Measurements from ENCODE around the gene TLE4. TPM values are rescaled to one million over a fixed set of nuclear protein-coding genes. Genes with fewer than 3 reads are reported as not detected.
"Not testable (repeated sequence)": the region's sequence is repeated elsewhere in the genome, so short reads cannot be mapped to it uniquely, and the experiment has no call there.

Gene TLE4
- total and polyA plus RNA-seq, 2 of the 13 experiments (the other 11 are each of a cell fraction or from before 2014, with no cell fraction given), result 2.0 to 2.3 TPM

DNA sequence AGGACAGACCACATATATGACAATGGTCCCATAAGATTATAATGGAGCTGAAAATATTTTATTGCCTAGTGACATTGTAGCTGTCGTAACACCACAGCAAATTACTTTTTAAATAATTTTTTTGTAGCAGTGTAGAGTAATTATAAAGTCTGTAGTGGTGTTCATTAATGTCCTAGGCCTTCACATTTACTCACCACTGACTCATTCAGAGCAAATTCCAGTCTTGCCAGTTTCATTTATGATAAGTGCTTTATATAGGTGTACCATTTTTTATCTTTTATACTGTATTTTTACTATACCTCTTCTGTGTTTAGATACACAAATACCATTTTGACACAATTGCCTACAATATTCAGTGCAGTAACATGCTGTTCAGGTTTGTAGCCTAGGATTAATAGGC, 67.6 kb downstream of the TLE4 start (continued):
- TF ChIP-seq, protein P1, sequence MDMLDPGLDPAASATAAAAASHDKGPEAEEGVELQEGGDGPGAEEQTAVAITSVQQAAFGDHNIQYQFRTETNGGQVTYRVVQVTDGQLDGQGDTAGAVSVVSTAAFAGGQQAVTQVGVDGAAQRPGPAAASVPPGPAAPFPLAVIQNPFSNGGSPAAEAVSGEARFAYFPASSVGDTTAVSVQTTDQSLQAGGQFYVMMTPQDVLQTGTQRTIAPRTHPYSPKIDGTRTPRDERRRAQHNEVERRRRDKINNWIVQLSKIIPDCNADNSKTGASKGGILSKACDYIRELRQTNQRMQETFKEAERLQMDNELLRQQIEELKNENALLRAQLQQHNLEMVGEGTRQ (IDR thresholded peaks at IDR 0.05; ENCODE audit: low read depth, low read length), result no peak
- TF ChIP-seq, protein P1 (CRISPR knock-in tag; IDR thresholded peaks at IDR 0.05; ENCODE audit: borderline replicate concordance), result no peak
- TF ChIP-seq ZNF430 (CRISPR knock-in tag; IDR thresholded peaks at IDR 0.05) (no peak), MEF2D (CRISPR knock-in tag; IDR thresholded peaks at IDR 0.05) (no peak)

DNA sequence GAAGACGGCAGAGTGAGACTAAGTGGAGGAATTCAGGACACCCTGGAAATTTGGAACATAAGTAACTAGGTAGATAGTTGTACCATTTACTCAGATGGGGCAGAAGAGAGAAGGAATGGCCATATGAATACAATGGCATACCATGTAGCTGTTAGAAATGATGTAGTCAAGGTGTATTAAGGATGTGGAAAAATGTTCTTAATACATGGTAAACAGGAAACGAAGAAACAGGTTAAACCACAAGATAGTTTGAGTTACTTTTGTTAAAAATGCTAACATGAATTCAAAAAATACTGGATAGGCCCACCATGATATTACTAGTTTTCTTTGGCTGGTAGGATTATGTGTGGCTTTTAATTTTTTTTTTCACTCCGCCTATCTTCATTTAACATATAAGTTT, 68.3 kb downstream of the TLE4 start:
- CTCF ChIA-PET (ENCODE audit: low intra/inter-chr PET ratio, low total read pairs); BruUV-seq (replicated peaks); H3K79me2 ChIP-seq (ENCODE audit: insufficient read depth, low read length); H3K4me1 ChIP-seq (ENCODE audit: insufficient read depth, low read length); intact Hi-C loops (cut with micrococcal nuclease; ENCODE audit: unreplicated experiment); H3K36me3 ChIP-seq (replicated peaks in 1 of 2; ENCODE audit: control insufficient read depth in 1 of 2, insufficient read depth in 2 of 2, low read length in 2 of 2); H4K20me1 ChIP-seq (ENCODE audit: insufficient read depth, low read length); H3K9ac ChIP-seq (ENCODE audit: insufficient read depth, low read depth, low read length); ATAC-seq; H3K4me3 ChIP-seq (replicated peaks in 1 of 3; ENCODE audit: insufficient read depth in 1 of 3, low read depth in 2 of 3, low read length in 3 of 3); H3K27ac ChIP-seq (ENCODE audit: extremely low read length, insufficient read depth, low read length); FAIRE-seq; H3K4me2 ChIP-seq (ENCODE audit: low read depth, low read length); H3K27me3 ChIP-seq (ENCODE audit: control insufficient read depth in 1 of 2, insufficient read depth in 2 of 2, low read length in 2 of 2); POLR2A ChIA-PET; DNase-seq (ENCODE audit: low spot score); H2AFZ ChIP-seq (ENCODE audit: low read length); in situ Hi-C loops (cut with HindIII; ENCODE audit: extremely low pct_ligation_motif_present, low pct_unique_long_range_greater_than_20kb): not testable (repeated sequence)
- peaks cover 30% of the 10 kb centered on the region for H3K9me3 ChIP-seq (ENCODE audit: low read length)
- WGBS (ENCODE audit: low lambda C conversion rate), result 55% methylated on average over 3 of the region's 3 CpGs

DNA sequence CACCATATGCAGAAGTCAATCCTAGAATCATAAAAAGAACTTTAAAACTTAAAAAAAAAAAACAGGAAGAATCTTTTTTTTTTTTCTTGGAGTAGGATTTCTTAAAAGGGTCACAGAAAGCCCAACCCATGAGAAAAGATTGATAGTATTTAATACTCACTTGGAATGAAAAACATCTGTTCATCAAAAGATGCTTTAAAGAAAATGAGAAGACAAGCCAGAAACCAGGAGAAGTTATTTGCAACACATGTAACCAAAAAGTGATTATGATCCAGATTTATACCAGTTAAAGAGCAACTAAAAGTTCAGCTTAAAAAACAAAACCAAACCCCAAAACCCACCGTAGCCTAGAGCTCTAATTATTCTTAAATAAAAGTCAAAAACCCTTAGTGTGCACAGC, 69.3 kb downstream of the TLE4 start:
- Histone ChIP-seq H2AFZ (ENCODE audit: low read length) (no peak overlapping the region), H3K9ac (ENCODE audit: insufficient read depth, low read depth, low read length) (no peak overlapping the region), H3K4me1 (ENCODE audit: insufficient read depth, low read length) (no peaks in the 10 kb centered on the region), H3K27ac (ENCODE audit: extremely low read length, insufficient read depth, low read length) (no peak overlapping the region), H4K20me1 (ENCODE audit: insufficient read depth, low read length) (no peaks in the 10 kb centered on the region), H3K36me3 (replicated peaks in 1 of 2; ENCODE audit: control insufficient read depth in 1 of 2, insufficient read depth in 2 of 2, low read length in 2 of 2) (no peaks in the 10 kb centered on the region), H3K9me3 (ENCODE audit: low read length) (peaks cover 33% of the 10 kb centered on the region), H3K4me2 (ENCODE audit: low read depth, low read length) (no peak overlapping the region), H3K79me2 (ENCODE audit: insufficient read depth, low read length) (no peaks in the 10 kb centered on the region), H3K27me3 (ENCODE audit: control insufficient read depth in 1 of 2, insufficient read depth in 2 of 2, low read length in 2 of 2) (no peaks in the 10 kb centered on the region), H3K4me3 (replicated peaks in 1 of 3; ENCODE audit: insufficient read depth in 1 of 3, low read depth in 2 of 3, low read length in 3 of 3) (no peak overlapping the region)
- DNase-seq (ENCODE audit: low spot score) (no peak), FAIRE-seq (no peak), ATAC-seq (no peak)
- POLR2A ChIA-PET, result no interaction called here
- no TSS peak for BruUV-seq (replicated peaks)
- 32% methylated on average over 1 of the region's 1 CpG for WGBS (ENCODE audit: low lambda C conversion rate)
- CTCF ChIA-PET (ENCODE audit: low intra/inter-chr PET ratio, low total read pairs), result no interaction called here
- intact Hi-C loops (cut with micrococcal nuclease; ENCODE audit: unreplicated experiment) (no loop called here), in situ Hi-C loops (cut with HindIII; ENCODE audit: extremely low pct_ligation_motif_present, low pct_unique_long_range_greater_than_20kb) (no loop called here)
- TF ChIP-seq ZNF251 (CRISPR knock-in tag; IDR thresholded peaks at IDR 0.05) (no peak), RFX1 (IDR thresholded peaks at IDR 0.05) (no peak), THAP11 (CRISPR knock-in tag; IDR thresholded peaks at IDR 0.05) (no peak), ZNF292 (CRISPR knock-in tag; IDR thresholded peaks at IDR 0.05; ENCODE audit: borderline replicate concordance, low read depth) (no peak), JUN (CRISPR knock-in tag; IDR thresholded peaks at IDR 0.05) (no peak), ZNF674 (CRISPR knock-in tag; IDR thresholded peaks at IDR 0.05; ENCODE audit: low read depth) (no peak), ETV5 (CRISPR knock-in tag; IDR thresholded peaks at IDR 0.05; ENCODE audit: borderline replicate concordance) (no peak), STAT5B (CRISPR knock-in tag; IDR thresholded peaks at IDR 0.05) (no peak)

Measured in HepG2 (cell line).